ENCODE data around the gene SLCO4A1.

DNA sequence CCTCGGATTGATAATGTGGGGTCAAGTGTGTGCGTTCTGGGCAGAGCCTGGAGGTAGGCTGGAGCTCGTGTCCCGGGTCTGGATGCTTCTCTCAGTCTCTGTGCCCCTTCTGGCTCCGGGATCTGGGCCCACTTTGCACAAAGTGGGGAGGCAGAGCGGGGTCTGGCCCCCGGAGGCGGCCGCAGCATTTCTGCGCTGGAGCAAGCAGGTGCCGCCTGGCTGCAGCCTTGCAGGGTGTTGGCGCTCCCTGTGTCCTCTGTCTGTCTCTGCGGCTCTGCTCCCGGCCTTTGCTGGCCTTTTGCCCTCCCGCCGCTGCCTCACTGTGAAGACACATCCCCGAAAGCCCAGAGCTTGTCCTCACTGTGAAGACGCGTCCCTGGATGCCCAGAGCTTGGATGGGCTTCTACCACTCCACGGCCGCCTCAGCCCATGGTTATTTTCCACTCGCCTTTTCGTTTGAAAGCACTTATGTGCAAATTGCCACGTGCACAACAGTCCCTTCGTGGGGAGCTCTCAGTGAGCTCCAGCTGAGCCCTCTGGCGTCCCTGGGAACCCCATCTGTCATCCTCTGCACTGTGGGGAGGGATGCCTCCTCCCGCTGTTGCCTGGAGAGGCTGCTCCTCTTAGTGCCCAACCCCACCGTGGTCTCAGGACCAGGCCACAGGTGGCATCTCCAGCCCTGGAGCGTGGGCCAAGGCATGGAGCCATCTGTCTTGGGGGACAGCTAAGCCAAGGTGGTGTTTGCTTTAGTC lies 17.4 kb downstream of the SLCO4A1 start:
- TF ChIP-seq, protein P1, sequence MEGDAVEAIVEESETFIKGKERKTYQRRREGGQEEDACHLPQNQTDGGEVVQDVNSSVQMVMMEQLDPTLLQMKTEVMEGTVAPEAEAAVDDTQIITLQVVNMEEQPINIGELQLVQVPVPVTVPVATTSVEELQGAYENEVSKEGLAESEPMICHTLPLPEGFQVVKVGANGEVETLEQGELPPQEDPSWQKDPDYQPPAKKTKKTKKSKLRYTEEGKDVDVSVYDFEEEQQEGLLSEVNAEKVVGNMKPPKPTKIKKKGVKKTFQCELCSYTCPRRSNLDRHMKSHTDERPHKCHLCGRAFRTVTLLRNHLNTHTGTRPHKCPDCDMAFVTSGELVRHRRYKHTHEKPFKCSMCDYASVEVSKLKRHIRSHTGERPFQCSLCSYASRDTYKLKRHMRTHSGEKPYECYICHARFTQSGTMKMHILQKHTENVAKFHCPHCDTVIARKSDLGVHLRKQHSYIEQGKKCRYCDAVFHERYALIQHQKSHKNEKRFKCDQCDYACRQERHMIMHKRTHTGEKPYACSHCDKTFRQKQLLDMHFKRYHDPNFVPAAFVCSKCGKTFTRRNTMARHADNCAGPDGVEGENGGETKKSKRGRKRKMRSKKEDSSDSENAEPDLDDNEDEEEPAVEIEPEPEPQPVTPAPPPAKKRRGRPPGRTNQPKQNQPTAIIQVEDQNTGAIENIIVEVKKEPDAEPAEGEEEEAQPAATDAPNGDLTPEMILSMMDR (IDR thresholded peaks at IDR 0.05) = no peak
- TF ChIP-seq POLR2A (IDR thresholded peaks at IDR 0.05) = no peak
- TF ChIP-seq EP300 (IDR thresholded peaks at IDR 0.05) = no peak

Data from ovary (tissue), 3 donors.